ENCODE data around the gene PRRC1.
"Not testable (repeated sequence)": the region's sequence is repeated elsewhere in the genome, so short reads cannot be mapped to it uniquely, and the experiment has no call there.

PRRC1 gene

GRCh38 chr5:127549551-127549950 is 32.1 kb downstream of the PRRC1 start:
- no peak for DNase-seq

GRCh38 chr5:127550652-127551409 is 33.4 kb downstream of the PRRC1 start:
- no peak for DNase-seq

- DNase-seq, result no peak
Measured at GRCh38 chr5:127551410-127552041, 34.1 kb downstream of the PRRC1 start.

- no peak for DNase-seq
Measured at GRCh38 chr5:127555826-127556225, 38.4 kb downstream of the PRRC1 start.

GRCh38 chr5:127556609-127557334 is 39.3 kb downstream of the PRRC1 start:
- DNase-seq, result no peak

GRCh38 chr5:127558273-127558672 is 40.8 kb downstream of the PRRC1 start:
- DNase-seq, result no peak

- peak; percentile 83 for DNase-seq
Measured at GRCh38 chr5:127561254-127561653, 43.8 kb downstream of the PRRC1 start.

GRCh38 chr5:127562252-127562651 is 44.8 kb downstream of the PRRC1 start:
- DNase-seq, result peak; percentile 8

- no peak for DNase-seq
Measured at GRCh38 chr5:127563136-127563535, 45.7 kb downstream of the PRRC1 start.

- peak; percentile 65 for DNase-seq
Measured at GRCh38 chr5:127564002-127564769, 46.7 kb downstream of the PRRC1 start.

- no peak for DNase-seq
Measured at GRCh38 chr5:127565586-127566270, 48.3 kb downstream of the PRRC1 start.

GRCh38 chr5:127567026-127567768 is 49.8 kb downstream of the PRRC1 start:
- no peak for DNase-seq

GRCh38 chr5:127568166-127568565 is 50.7 kb downstream of the PRRC1 start:
- DNase-seq, result no peak

GRCh38 chr5:127569471-127569870 is 52.0 kb downstream of the PRRC1 start:
- DNase-seq, result not testable (repeated sequence)

- no peak for DNase-seq
Measured at GRCh38 chr5:127571314-127572131, 54.1 kb downstream of the PRRC1 start.

GRCh38 chr5:127572930-127573329 is 55.5 kb downstream of the PRRC1 start:
- peak; percentile 20 for DNase-seq

- DNase-seq, result no peak
Measured at GRCh38 chr5:127574852-127575679, 57.6 kb downstream of the PRRC1 start.

- no peak for DNase-seq
Measured at GRCh38 chr5:127577458-127577857, 60.0 kb downstream of the PRRC1 start.

- DNase-seq, result no peak
Measured at GRCh38 chr5:127580731-127581130, 63.3 kb downstream of the PRRC1 start.

GRCh38 chr5:127581450-127581849 is 64.0 kb downstream of the PRRC1 start:
- DNase-seq, result no peak

Measured in EL (cell line).